GM23338 (cell line): Measurements from ENCODE around the gene MYL4. TPM values are rescaled to one million over a fixed set of nuclear protein-coding genes. Genes with fewer than 3 reads are reported as not detected.

Experiments used
- CREB1 ChIP-seq: fragments of 250-450 bp; sonication (Bioruptor Pico); IDR thresholded peaks from 2 replicates; pipeline ENCODE4 v1.5.0; 2020; ENCODE audit warnings: low read depth, mild to moderate bottlenecking, moderate library complexity
- EZH2 ChIP-seq: fragments of 200-600 bp; sonication (generic); IDR thresholded peaks from one replicate; pipeline ENCODE4 v1.8.0; 2017; ENCODE audit warnings: antibody characterized with exemption, mild to moderate bottlenecking, low read depth; ENCODE audit not compliant: unreplicated experiment
- JUNB ChIP-seq: IDR thresholded peaks from one replicate; pipeline ENCODE4 v1.6.1; 2016; ENCODE audit warnings: antibody characterized with exemption; ENCODE audit not compliant: unreplicated experiment
- ZNF114 ChIP-seq: fragments of 250-450 bp; sonication (Bioruptor Pico); IDR thresholded peaks from 2 replicates; pipeline ENCODE4 v1.5.0; 2020; ENCODE audit warnings: mild to moderate bottlenecking, moderate library complexity
- ZNF331 ChIP-seq: fragments of 250-450 bp; sonication (Bioruptor Pico); IDR thresholded peaks from 2 replicates; pipeline ENCODE4 v1.5.0; 2020; ENCODE audit warnings: low read depth, mild to moderate bottlenecking, moderate library complexity
- polyA plus RNA-seq: library from polyadenylated mRNA; unstranded; fragments of >200 nt; fragmentation: Nextera tagmentation; extraction: Ambion mirVana; gene quantifications from 2 replicates; pipeline ENCODE4 v1.2.1, GENCODE V29; 2016
- total RNA-seq: library from RNA; depleted of rRNA; stranded (reverse); fragments of >200 nt; shearing (Covaris generic); gene quantifications from 2 replicates; pipeline ENCODE4 v1.2.3, GENCODE V29; 2014
- TF ChIP-seq, protein P1 (sequence below): fragments of 250-450 bp; sonication (Bioruptor Pico); IDR thresholded peaks from 2 replicates; pipeline ENCODE4 v1.5.0; 2020; ENCODE audit warnings: mild to moderate bottlenecking, moderate library complexity
- TF ChIP-seq, protein P2 (sequence below), 2 experiments: fragments of 200-600 bp in 1 of 2; sonication (generic) in 1 of 2; conservative IDR thresholded peaks; 2 replicates each; pipeline versions ENCODE4 v1.5.1 to v1.6.1; 2016 to 2017; ENCODE audit warnings: antibody characterized with exemption in 2 of 2, low read depth in 2 of 2, mild to moderate bottlenecking in 2 of 2, moderate library complexity in 1 of 2
- TF ChIP-seq, protein P3 (sequence below): IDR thresholded peaks from one replicate; pipeline ENCODE4 v1.6.1; 2018; ENCODE audit warnings: antibody characterized with exemption; ENCODE audit not compliant: unreplicated experiment

MYL4 gene
- total and polyA plus RNA-seq, 2 experiments from 2014 or later, result 0.44 TPM; not detected in 1

DNA sequence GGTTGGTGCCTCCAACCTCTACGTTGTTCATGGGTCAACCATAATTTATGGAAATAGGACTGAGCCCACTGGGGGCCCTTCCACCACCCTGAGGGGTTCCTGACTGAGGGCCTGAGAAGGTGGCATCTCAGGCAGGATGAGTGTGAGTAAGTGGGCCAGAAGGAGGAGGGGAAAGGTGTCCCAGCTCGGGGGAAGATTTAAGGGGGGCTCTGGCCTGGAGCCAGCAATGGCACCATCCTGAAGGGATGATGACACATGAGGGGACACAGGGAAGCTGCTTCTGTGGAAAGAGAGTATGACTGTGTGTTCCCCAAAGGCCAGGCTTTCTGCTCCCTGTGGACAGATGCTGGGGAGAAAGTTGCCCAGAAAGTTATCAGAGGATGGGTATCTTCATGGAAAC, 18.7 kb downstream of the MYL4 start (continued):
- TF ChIP-seq, protein P1, sequence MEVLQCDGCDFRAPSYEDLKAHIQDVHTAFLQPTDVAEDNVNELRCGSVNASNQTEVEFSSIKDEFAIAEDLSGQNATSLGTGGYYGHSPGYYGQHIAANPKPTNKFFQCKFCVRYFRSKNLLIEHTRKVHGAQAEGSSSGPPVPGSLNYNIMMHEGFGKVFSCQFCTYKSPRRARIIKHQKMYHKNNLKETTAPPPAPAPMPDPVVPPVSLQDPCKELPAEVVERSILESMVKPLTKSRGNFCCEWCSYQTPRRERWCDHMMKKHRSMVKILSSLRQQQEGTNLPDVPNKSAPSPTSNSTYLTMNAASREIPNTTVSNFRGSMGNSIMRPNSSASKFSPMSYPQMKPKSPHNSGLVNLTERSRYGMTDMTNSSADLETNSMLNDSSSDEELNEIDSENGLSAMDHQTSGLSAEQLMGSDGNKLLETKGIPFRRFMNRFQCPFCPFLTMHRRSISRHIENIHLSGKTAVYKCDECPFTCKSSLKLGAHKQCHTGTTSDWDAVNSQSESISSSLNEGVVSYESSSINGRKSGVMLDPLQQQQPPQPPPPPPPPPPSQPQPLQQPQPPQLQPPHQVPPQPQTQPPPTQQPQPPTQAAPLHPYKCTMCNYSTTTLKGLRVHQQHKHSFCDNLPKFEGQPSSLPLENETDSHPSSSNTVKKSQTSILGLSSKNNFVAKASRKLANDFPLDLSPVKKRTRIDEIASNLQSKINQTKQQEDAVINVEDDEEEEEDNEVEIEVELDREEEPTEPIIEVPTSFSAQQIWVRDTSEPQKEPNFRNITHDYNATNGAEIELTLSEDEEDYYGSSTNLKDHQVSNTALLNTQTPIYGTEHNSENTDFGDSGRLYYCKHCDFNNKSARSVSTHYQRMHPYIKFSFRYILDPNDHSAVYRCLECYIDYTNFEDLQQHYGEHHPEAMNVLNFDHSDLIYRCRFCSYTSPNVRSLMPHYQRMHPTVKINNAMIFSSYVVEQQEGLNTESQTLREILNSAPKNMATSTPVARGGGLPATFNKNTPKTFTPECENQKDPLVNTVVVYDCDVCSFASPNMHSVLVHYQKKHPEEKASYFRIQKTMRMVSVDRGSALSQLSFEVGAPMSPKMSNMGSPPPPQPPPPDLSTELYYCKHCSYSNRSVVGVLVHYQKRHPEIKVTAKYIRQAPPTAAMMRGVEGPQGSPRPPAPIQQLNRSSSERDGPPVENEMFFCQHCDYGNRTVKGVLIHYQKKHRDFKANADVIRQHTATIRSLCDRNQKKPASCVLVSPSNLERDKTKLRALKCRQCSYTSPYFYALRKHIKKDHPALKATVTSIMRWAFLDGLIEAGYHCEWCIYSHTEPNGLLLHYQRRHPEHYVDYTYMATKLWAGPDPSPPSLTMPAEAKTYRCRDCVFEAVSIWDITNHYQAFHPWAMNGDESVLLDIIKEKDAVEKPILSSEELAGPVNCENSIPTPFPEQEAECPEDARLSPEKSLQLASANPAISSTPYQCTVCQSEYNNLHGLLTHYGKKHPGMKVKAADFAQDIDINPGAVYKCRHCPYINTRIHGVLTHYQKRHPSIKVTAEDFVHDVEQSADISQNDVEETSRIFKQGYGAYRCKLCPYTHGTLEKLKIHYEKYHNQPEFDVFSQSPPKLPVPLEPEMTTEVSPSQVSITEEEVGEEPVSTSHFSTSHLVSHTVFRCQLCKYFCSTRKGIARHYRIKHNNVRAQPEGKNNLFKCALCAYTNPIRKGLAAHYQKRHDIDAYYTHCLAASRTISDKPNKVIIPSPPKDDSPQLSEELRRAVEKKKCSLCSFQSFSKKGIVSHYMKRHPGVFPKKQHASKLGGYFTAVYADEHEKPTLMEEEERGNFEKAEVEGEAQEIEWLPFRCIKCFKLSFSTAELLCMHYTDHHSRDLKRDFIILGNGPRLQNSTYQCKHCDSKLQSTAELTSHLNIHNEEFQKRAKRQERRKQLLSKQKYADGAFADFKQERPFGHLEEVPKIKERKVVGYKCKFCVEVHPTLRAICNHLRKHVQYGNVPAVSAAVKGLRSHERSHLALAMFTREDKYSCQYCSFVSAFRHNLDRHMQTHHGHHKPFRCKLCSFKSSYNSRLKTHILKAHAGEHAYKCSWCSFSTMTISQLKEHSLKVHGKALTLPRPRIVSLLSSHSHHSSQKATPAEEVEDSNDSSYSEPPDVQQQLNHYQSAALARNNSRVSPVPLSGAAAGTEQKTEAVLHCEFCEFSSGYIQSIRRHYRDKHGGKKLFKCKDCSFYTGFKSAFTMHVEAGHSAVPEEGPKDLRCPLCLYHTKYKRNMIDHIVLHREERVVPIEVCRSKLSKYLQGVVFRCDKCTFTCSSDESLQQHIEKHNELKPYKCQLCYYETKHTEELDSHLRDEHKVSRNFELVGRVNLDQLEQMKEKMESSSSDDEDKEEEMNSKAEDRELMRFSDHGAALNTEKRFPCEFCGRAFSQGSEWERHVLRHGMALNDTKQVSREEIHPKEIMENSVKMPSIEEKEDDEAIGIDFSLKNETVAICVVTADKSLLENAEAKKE (CRISPR knock-in tag), result no peak
- no peak for TF ChIP-seq EZH2
- no peak for TF ChIP-seq ZNF331 (CRISPR knock-in tag)
- TF ChIP-seq, protein P2, sequence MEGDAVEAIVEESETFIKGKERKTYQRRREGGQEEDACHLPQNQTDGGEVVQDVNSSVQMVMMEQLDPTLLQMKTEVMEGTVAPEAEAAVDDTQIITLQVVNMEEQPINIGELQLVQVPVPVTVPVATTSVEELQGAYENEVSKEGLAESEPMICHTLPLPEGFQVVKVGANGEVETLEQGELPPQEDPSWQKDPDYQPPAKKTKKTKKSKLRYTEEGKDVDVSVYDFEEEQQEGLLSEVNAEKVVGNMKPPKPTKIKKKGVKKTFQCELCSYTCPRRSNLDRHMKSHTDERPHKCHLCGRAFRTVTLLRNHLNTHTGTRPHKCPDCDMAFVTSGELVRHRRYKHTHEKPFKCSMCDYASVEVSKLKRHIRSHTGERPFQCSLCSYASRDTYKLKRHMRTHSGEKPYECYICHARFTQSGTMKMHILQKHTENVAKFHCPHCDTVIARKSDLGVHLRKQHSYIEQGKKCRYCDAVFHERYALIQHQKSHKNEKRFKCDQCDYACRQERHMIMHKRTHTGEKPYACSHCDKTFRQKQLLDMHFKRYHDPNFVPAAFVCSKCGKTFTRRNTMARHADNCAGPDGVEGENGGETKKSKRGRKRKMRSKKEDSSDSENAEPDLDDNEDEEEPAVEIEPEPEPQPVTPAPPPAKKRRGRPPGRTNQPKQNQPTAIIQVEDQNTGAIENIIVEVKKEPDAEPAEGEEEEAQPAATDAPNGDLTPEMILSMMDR (conservative IDR thresholded peaks at IDR 0.05; ENCODE audit: low read depth in 2 of 2), result no peak
- no peak for TF ChIP-seq JUNB
- TF ChIP-seq ZNF114 (CRISPR knock-in tag), result no peak
- no peak for TF ChIP-seq CREB1 (CRISPR knock-in tag)
- TF ChIP-seq, protein P3, sequence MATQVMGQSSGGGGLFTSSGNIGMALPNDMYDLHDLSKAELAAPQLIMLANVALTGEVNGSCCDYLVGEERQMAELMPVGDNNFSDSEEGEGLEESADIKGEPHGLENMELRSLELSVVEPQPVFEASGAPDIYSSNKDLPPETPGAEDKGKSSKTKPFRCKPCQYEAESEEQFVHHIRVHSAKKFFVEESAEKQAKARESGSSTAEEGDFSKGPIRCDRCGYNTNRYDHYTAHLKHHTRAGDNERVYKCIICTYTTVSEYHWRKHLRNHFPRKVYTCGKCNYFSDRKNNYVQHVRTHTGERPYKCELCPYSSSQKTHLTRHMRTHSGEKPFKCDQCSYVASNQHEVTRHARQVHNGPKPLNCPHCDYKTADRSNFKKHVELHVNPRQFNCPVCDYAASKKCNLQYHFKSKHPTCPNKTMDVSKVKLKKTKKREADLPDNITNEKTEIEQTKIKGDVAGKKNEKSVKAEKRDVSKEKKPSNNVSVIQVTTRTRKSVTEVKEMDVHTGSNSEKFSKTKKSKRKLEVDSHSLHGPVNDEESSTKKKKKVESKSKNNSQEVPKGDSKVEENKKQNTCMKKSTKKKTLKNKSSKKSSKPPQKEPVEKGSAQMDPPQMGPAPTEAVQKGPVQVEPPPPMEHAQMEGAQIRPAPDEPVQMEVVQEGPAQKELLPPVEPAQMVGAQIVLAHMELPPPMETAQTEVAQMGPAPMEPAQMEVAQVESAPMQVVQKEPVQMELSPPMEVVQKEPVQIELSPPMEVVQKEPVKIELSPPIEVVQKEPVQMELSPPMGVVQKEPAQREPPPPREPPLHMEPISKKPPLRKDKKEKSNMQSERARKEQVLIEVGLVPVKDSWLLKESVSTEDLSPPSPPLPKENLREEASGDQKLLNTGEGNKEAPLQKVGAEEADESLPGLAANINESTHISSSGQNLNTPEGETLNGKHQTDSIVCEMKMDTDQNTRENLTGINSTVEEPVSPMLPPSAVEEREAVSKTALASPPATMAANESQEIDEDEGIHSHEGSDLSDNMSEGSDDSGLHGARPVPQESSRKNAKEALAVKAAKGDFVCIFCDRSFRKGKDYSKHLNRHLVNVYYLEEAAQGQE, result no peak
